Uterus (tissue), 4 donors: ENCODE results near the gene DNMBP. TPM values are rescaled to one million over a fixed set of nuclear protein-coding genes. Genes with fewer than 3 reads are reported as not detected.
"Not testable (repeated sequence)": the region's sequence is repeated elsewhere in the genome, so short reads cannot be mapped to it uniquely, and the experiment has no call there.

ENCODE experiments used
- DNase-seq, 2 donors: peaks; one replicate each; pipeline ENCODE4 v3.0.0-alpha.2; 2019 to 2020
- H3K27ac ChIP-seq, 2 donors: fragments of 200-600 bp; sonication (generic); 1 replicate in 1 of 2; 2 replicates in 1 of 2; pipeline ENCODE4 v1.5.1; 2016 to 2018
- H3K27me3 ChIP-seq, 2 donors: fragments of 200-600 bp; sonication (generic); one replicate each; pipeline ENCODE4 v1.5.1; 2018 to 2019; ENCODE audit warnings: control low read depth in 1 of 2
- H3K36me3 ChIP-seq, 2 donors: fragments of 200-600 bp; sonication (generic); one replicate each; pipeline ENCODE4 v1.5.1; 2019; ENCODE audit warnings: control low read depth in 1 of 2
- H3K4me1 ChIP-seq, 2 donors: fragments of 200-600 bp; sonication (generic); one replicate each; pipeline ENCODE4 v1.5.1; 2018 to 2019; ENCODE audit warnings: control low read depth in 1 of 2
- H3K4me3 ChIP-seq, 2 donors: fragments of 200-600 bp; sonication (generic); 1 replicate in 1 of 2; 2 replicates in 1 of 2; pipeline ENCODE4 v1.5.1; 2018 to 2019; ENCODE audit warnings: mild to moderate bottlenecking in 1 of 2
- H3K9me3 ChIP-seq, 2 donors: fragments of 200-600 bp; sonication (generic); one replicate each; pipeline ENCODE4 v1.5.1; 2019; ENCODE audit warnings: control low read depth in 1 of 2
- CTCF ChIP-seq, 4 experiments: fragments of 200-600 bp in 2 of 4; fragments of 450-650 bp in 2 of 4; sonication (generic) in 2 of 4; IDR thresholded peaks; one replicate each; pipeline ENCODE4 v1.5.1; 2016 to 2019; ENCODE audit warnings: antibody characterized with exemption in 4 of 4, mild to moderate bottlenecking in 2 of 4, moderate library complexity in 1 of 4
- POLR2A ChIP-seq, 2 donors: fragments of 450-650 bp; IDR thresholded peaks; one replicate each; pipeline ENCODE4 v1.6.1; 2016; ENCODE audit warnings: antibody characterized with exemption in 2 of 2, mild to moderate bottlenecking in 1 of 2, moderate library complexity in 1 of 2
- intact Hi-C: fragments of 100-400 bp; cut with DNase I; formaldehyde crosslinking; loops from one replicate; pipeline ENCODE4 v1.15.1; 2023; ENCODE audit warnings: low total_unique reads
- total RNA-seq, 4 donors: library from RNA; depleted of rRNA in 3 of 4; stranded (reverse); fragments of >200 nt in 3 of 4; gene quantifications; one replicate each; pipeline versions ENCODE4 v1.1.0 to v1.2.4, GENCODE V29; 2014 to 2023
- donor health status: DM: yes; HTN: yes; CAD: no.

The DNMBP gene
- total RNA-seq, 4 donors from 2014 or later, result 5.9 to 34.9 (median 22.4) TPM

- Histone ChIP-seq H3K27ac (no peak overlapping the region), H3K4me1 (no peaks in the 10 kb centered on the region), H3K4me3 (no peak overlapping the region), H3K27me3 (no peaks in the 10 kb centered on the region), H3K36me3 (no peaks in the 10 kb centered on the region), H3K9me3 (peaks cover 0 to 4% of the 10 kb centered on the region in 2 donors)
- DNase-seq, result no peak
- intact Hi-C loops, result no loop called here
- TF ChIP-seq CTCF (IDR thresholded peaks at IDR 0.05), result no peak
- no peak for TF ChIP-seq POLR2A (IDR thresholded peaks at IDR 0.05)
Observed at GRCh38 chr10:99952799-99953198, 56.9 kb downstream of the DNMBP start.

GRCh38 chr10:99946051-99946450 lies 63.7 kb downstream of the DNMBP start:
- H3K27me3 ChIP-seq, H3K36me3 ChIP-seq, H3K4me1 ChIP-seq, H3K4me3 ChIP-seq, H3K9me3 ChIP-seq, DNase-seq, intact Hi-C loops: not testable (repeated sequence)
- H3K27ac ChIP-seq, result peak overlapping the region; percentile 5 to 68

GRCh38 chr10:99945263-99945662 lies 64.5 kb downstream of the DNMBP start:
- Histone ChIP-seq H3K9me3 (no peaks in the 10 kb centered on the region), H3K27ac (peak overlapping the region; percentile 61 to 68), H3K4me1 (no peaks in the 10 kb centered on the region), H3K4me3 (no peak overlapping the region), H3K36me3 (no peaks in the 10 kb centered on the region), H3K27me3 (no peaks in the 10 kb centered on the region)
- TF ChIP-seq CTCF (IDR thresholded peaks at IDR 0.05), result no peak
- no peak for TF ChIP-seq POLR2A (IDR thresholded peaks at IDR 0.05)
- peak; percentile 59 to 69 for DNase-seq
- intact Hi-C loops, result no loop called here

- intact Hi-C loops, result no loop called here
- Histone ChIP-seq H3K9me3 (no peaks in the 10 kb centered on the region), H3K27ac (peak overlapping the region; percentile 61 to 68), H3K4me3 (no peak overlapping the region), H3K4me1 (no peaks in the 10 kb centered on the region), H3K27me3 (no peaks in the 10 kb centered on the region), H3K36me3 (no peaks in the 10 kb centered on the region)
- DNase-seq, result no peak
- no peak for TF ChIP-seq POLR2A (IDR thresholded peaks at IDR 0.05)
- no peak for TF ChIP-seq CTCF (IDR thresholded peaks at IDR 0.05)
Observed at GRCh38 chr10:99944860-99945259, 64.9 kb downstream of the DNMBP start.

GRCh38 chr10:99943908-99944307 lies 65.8 kb downstream of the DNMBP start:
- Histone ChIP-seq H3K9me3 (no peaks in the 10 kb centered on the region), H3K36me3 (no peaks in the 10 kb centered on the region), H3K4me1 (no peaks in the 10 kb centered on the region), H3K27me3 (no peaks in the 10 kb centered on the region), H3K4me3 (no peak overlapping the region), H3K27ac (peak overlapping the region in 1 of 2 donors; percentile 61)
- intact Hi-C loops, result no loop called here
- TF ChIP-seq CTCF (IDR thresholded peaks at IDR 0.05) (no peak), POLR2A (IDR thresholded peaks at IDR 0.05) (no peak)
- DNase-seq, result no peak
